Hepatocyte (in vitro differentiated cells): ENCODE measurements around the gene CDK2AP2.
"Not testable (repeated sequence)": the region's sequence is repeated elsewhere in the genome, so short reads cannot be mapped to it uniquely, and the experiment has no call there.

Source experiments
- EZH2 ChIP-seq: fragments of 200-600 bp; sonication (generic); IDR thresholded peaks from 2 replicates; pipeline ENCODE4 v1.6.1; 2016; ENCODE audit warnings: antibody characterized with exemption, mild to moderate bottlenecking, borderline replicate concordance
- EZH2phosphoT487 ChIP-seq: fragments of 200-600 bp; sonication (generic); IDR thresholded peaks from one replicate; pipeline ENCODE4 v1.6.1; 2018; ENCODE audit warnings: antibody characterized with exemption, mild to moderate bottlenecking, low read depth, moderate library complexity; ENCODE audit not compliant: unreplicated experiment, severe bottlenecking
- TF ChIP-seq, protein P1 (sequence below): fragments of 200-600 bp; sonication (generic); IDR thresholded peaks from 2 replicates; pipeline ENCODE4 v1.5.1; 2016; ENCODE audit warnings: antibody characterized with exemption, mild to moderate bottlenecking; ENCODE audit not compliant: poor library complexity

GRCh38 chr11:67485873-67486361 is 22.0 kb downstream of the CDK2AP2 start:
- TF ChIP-seq, protein P1, sequence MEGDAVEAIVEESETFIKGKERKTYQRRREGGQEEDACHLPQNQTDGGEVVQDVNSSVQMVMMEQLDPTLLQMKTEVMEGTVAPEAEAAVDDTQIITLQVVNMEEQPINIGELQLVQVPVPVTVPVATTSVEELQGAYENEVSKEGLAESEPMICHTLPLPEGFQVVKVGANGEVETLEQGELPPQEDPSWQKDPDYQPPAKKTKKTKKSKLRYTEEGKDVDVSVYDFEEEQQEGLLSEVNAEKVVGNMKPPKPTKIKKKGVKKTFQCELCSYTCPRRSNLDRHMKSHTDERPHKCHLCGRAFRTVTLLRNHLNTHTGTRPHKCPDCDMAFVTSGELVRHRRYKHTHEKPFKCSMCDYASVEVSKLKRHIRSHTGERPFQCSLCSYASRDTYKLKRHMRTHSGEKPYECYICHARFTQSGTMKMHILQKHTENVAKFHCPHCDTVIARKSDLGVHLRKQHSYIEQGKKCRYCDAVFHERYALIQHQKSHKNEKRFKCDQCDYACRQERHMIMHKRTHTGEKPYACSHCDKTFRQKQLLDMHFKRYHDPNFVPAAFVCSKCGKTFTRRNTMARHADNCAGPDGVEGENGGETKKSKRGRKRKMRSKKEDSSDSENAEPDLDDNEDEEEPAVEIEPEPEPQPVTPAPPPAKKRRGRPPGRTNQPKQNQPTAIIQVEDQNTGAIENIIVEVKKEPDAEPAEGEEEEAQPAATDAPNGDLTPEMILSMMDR: not testable (repeated sequence)
- TF ChIP-seq EZH2, EZH2phosphoT487: not testable (repeated sequence)
